ENCODE measurements around the gene ARHGDIB. TPM values are rescaled to one million over a fixed set of nuclear protein-coding genes. Genes with fewer than 3 reads are reported as not detected.

The ARHGDIB gene
- total RNA-seq, 1 experiment from 2014 or later: 4.3 TPM

DNA sequence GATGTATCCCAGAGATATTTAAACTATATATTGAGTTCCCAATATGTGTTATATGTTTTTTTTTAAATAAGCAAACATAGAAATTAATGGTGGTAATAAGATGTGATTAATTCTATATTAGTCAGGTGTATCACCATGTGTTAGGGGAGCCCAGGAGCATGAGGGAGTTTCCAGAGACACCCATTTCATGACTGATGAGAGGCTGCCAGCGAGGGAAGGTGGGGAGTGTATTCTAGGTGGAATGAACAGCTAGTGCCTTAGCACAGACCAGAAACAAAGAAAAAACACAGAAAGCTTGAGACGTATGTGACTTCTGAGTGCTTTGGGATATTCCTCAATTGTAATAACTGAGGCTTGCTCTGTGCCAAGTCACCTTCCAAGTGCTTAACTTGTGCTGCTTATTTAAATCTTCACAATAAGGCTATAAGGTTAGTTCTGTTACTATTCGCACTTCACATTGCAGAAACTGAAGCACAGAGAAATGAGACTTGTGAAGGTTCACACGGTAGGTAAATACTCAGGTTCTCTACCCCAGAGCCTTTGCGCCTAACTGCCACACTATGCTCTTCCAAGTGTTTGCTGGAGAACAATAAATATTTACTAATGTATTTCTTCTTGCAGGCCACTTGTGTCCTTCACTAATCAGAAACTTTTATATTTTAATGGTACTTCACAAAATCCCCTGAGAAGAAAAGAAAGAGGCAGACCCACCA lies 57.9 kb downstream of the ARHGDIB start:
- ATAC-seq: no peak
- Histone ChIP-seq H3K4me1 (ENCODE audit: control insufficient read depth in 1 of 2, insufficient read depth in 2 of 2, low read length in 2 of 2) (no peaks in the 10 kb centered on the region), H3K9me2 (ENCODE audit: insufficient read depth) (no peaks in the 10 kb centered on the region), H3K79me2 (ENCODE audit: insufficient read depth, low read length) (no peaks in the 10 kb centered on the region), H3K4me2 (ENCODE audit: low read length) (no peak overlapping the region), H3K9ac (ENCODE audit: low read length) (no peak overlapping the region), H3K9me3 (ENCODE audit: control insufficient read depth in 1 of 2, insufficient read depth in 1 of 2, low read depth in 1 of 2, low read length in 2 of 2) (no peaks in the 10 kb centered on the region), H3K4me3 (replicated peaks in 1 of 2; ENCODE audit: low read depth in 1 of 2, low read length in 2 of 2) (no peak overlapping the region), H3K27me3 (ENCODE audit: insufficient read depth, low read length) (no peaks in the 10 kb centered on the region), H4K20me1 (ENCODE audit: insufficient read depth) (no peaks in the 10 kb centered on the region), H3K36me3 (ENCODE audit: control insufficient read depth in 1 of 2, insufficient read depth in 2 of 2, low read length in 2 of 2) (no peaks in the 10 kb centered on the region), H2AFZ (ENCODE audit: low read depth, low read length, poor library complexity, severe bottlenecking) (no peak overlapping the region), H3K27ac (ENCODE audit: low read depth, low read length) (no peak overlapping the region)
- intact Hi-C loops (cut with micrococcal nuclease): no loop called here
- ChIA-PET RAD21 (ENCODE audit: low non-redundant PET in 1 of 2, low total read pairs in 2 of 2, uncharacterized antibody in 2 of 2, unreplicated experiment in 2 of 2) (no interaction called here), CTCF (no interaction called here), POLR2A (no interaction called here)
- BruUV-seq (replicated peaks): no TSS peak
- TF ChIP-seq CBX3 (IDR thresholded peaks at IDR 0.05; ENCODE audit: low read depth) (no peak), ZNF274 (IDR thresholded peaks at IDR 0.05; ENCODE audit: low read depth, low read length) (no peak), SRF (IDR thresholded peaks at IDR 0.05; ENCODE audit: low read depth) (no peak), SIN3A (IDR thresholded peaks at IDR 0.05; ENCODE audit: low read depth) (no peak), EGR1 (IDR thresholded peaks at IDR 0.05; ENCODE audit: low read depth) (no peak), POLR2A (IDR thresholded peaks at IDR 0.05; ENCODE audit: borderline replicate concordance, extremely low read depth, insufficient read depth, insufficient read length) (no peak), ELF1 (IDR thresholded peaks at IDR 0.05; ENCODE audit: borderline replicate concordance, low read depth) (no peak), TCF7L2 (IDR thresholded peaks at IDR 0.05; ENCODE audit: borderline replicate concordance, extremely low read depth, insufficient read depth, insufficient read length) (no peak), YY1 (IDR thresholded peaks at IDR 0.05; ENCODE audit: extremely low read depth, insufficient replicate concordance, low read depth, low read length) (no peak), SP1 (IDR thresholded peaks at IDR 0.05; ENCODE audit: low read depth) (no peak)
- TF ChIP-seq, protein P1, sequence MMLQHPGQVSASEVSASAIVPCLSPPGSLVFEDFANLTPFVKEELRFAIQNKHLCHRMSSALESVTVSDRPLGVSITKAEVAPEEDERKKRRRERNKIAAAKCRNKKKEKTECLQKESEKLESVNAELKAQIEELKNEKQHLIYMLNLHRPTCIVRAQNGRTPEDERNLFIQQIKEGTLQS (IDR thresholded peaks at IDR 0.05): no peak
- TF ChIP-seq, protein P2, sequence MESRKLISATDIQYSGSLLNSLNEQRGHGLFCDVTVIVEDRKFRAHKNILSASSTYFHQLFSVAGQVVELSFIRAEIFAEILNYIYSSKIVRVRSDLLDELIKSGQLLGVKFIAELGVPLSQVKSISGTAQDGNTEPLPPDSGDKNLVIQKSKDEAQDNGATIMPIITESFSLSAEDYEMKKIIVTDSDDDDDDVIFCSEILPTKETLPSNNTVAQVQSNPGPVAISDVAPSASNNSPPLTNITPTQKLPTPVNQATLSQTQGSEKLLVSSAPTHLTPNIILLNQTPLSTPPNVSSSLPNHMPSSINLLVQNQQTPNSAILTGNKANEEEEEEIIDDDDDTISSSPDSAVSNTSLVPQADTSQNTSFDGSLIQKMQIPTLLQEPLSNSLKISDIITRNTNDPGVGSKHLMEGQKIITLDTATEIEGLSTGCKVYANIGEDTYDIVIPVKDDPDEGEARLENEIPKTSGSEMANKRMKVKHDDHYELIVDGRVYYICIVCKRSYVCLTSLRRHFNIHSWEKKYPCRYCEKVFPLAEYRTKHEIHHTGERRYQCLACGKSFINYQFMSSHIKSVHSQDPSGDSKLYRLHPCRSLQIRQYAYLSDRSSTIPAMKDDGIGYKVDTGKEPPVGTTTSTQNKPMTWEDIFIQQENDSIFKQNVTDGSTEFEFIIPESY (IDR thresholded peaks at IDR 0.05; ENCODE audit: extremely low read depth, insufficient replicate concordance, low read length): no peak
- TF ChIP-seq, protein P3, sequence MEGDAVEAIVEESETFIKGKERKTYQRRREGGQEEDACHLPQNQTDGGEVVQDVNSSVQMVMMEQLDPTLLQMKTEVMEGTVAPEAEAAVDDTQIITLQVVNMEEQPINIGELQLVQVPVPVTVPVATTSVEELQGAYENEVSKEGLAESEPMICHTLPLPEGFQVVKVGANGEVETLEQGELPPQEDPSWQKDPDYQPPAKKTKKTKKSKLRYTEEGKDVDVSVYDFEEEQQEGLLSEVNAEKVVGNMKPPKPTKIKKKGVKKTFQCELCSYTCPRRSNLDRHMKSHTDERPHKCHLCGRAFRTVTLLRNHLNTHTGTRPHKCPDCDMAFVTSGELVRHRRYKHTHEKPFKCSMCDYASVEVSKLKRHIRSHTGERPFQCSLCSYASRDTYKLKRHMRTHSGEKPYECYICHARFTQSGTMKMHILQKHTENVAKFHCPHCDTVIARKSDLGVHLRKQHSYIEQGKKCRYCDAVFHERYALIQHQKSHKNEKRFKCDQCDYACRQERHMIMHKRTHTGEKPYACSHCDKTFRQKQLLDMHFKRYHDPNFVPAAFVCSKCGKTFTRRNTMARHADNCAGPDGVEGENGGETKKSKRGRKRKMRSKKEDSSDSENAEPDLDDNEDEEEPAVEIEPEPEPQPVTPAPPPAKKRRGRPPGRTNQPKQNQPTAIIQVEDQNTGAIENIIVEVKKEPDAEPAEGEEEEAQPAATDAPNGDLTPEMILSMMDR (IDR thresholded peaks at IDR 0.05 in 2 of 3, conservative IDR thresholded peaks at IDR 0.05 in 1 of 3; ENCODE audit: borderline replicate concordance in 1 of 3, insufficient read depth in 1 of 3, low read depth in 2 of 3, low read length in 2 of 3): no peak
- DNase-seq (ENCODE audit: low read depth, low spot score): no peak
